Colonic mucosa (tissue), 4 donors: Measurements from ENCODE around the gene AK2. TPM values are rescaled to one million over a fixed set of nuclear protein-coding genes. Genes with fewer than 3 reads are reported as not detected.
A peak's percentile ranks its signal among the peaks of the same experiment; 100 is the strongest.

ENCODE experiments used
- DNase-seq: peaks from one replicate; pipeline ENCODE4 v3.0.0-alpha.2; 2020
- H3K27ac ChIP-seq: fragments of 200-600 bp; one replicate; pipeline ENCODE4 v1.8.0; 2021
- H3K27me3 ChIP-seq: fragments of 200-600 bp; one replicate; pipeline ENCODE4 v1.8.0; 2021
- H3K36me3 ChIP-seq: fragments of 200-600 bp; one replicate; pipeline ENCODE4 v1.8.0; 2021
- H3K4me1 ChIP-seq: fragments of 200-600 bp; one replicate; pipeline ENCODE4 v1.8.0; 2021; ENCODE audit warnings: mild to moderate bottlenecking
- H3K4me3 ChIP-seq: fragments of 200-600 bp; one replicate; pipeline ENCODE4 v1.8.0; 2021
- H3K9ac ChIP-seq, 2 donors: one replicate each; pipeline ENCODE4 v1.7.0; 2013; ENCODE audit warnings: control low read depth in 2 of 2, low read depth in 2 of 2, low read length in 2 of 2
- H3K9me3 ChIP-seq: fragments of 200-600 bp; one replicate; pipeline ENCODE4 v1.8.0; 2021
- CTCF ChIP-seq: fragments of 200-600 bp; IDR thresholded peaks from one replicate; pipeline ENCODE4 v1.8.0; 2022; ENCODE audit warnings: antibody characterized with exemption, mild to moderate bottlenecking
- intact Hi-C: fragments of 100-400 bp; cut with DNase I; formaldehyde crosslinking; loops from one replicate; pipeline ENCODE4 v1.14.1; 2022
- total RNA-seq, 2 donors: library from RNA; stranded (reverse); fragmentation: NEBNext Ultra II Directional in 1 of 2; extraction: Animal tissue kit (Norgen Biotek cat#: 25700) in 1 of 2; gene quantifications; one replicate each; pipeline ENCODE4 v1.2.1, GENCODE V29; 2021
- donor health status: healthy.
- donor health status: DM: no; HTN: no; CAD: no.
- donor health status: DM: no; HTN: no; CAD: no.

The AK2 gene
- total RNA-seq, 2 donors from 2014 or later, result 206 to 243 TPM

- no peak overlapping the region for H3K4me3 ChIP-seq
- H3K9me3 ChIP-seq, result no peaks in the 10 kb centered on the region
- H3K9ac ChIP-seq, result no peak overlapping the region
- H3K27me3 ChIP-seq, result no peaks in the 10 kb centered on the region
- intact Hi-C loops, result no loop called here
- DNase-seq, result no peak
- H3K4me1 ChIP-seq, result peaks cover 3% of the 10 kb centered on the region
- no peak for TF ChIP-seq CTCF
- no peaks in the 10 kb centered on the region for H3K36me3 ChIP-seq
- H3K27ac ChIP-seq, result no peak overlapping the region
Measured at GRCh38 chr1:33013791-33014190, 22.9 kb downstream of the AK2 start.

- Histone ChIP-seq H3K27me3 (no peaks in the 10 kb centered on the region), H3K4me3 (no peak overlapping the region), H3K27ac (peak overlapping the region; percentile 52), H3K9ac (no peak overlapping the region), H3K36me3 (no peaks in the 10 kb centered on the region), H3K9me3 (no peaks in the 10 kb centered on the region), H3K4me1 (peaks cover 3% of the 10 kb centered on the region)
- TF ChIP-seq CTCF, result no peak
- DNase-seq, result no peak
- intact Hi-C loops, result no loop called here
Measured at GRCh38 chr1:33012165-33012564, 24.5 kb downstream of the AK2 start.

GRCh38 chr1:33010932-33011731, 25.6 kb downstream of the AK2 start:
- no peaks in the 10 kb centered on the region for H3K9me3 ChIP-seq
- H3K9ac ChIP-seq, result peak overlapping the region in 1 of 2 donors; percentile 1
- TF ChIP-seq CTCF, result no peak
- peaks cover 3% of the 10 kb centered on the region for H3K4me1 ChIP-seq
- peak; percentile 50 for DNase-seq
- no peak overlapping the region for H3K4me3 ChIP-seq
- intact Hi-C loops, result no loop called here
- H3K27ac ChIP-seq, result peak overlapping the region; percentile 52
- no peaks in the 10 kb centered on the region for H3K27me3 ChIP-seq
- H3K36me3 ChIP-seq, result no peaks in the 10 kb centered on the region

- H3K9me3 ChIP-seq, result no peaks in the 10 kb centered on the region
- no peaks in the 10 kb centered on the region for H3K27me3 ChIP-seq
- TF ChIP-seq CTCF, result no peak
- no peak for DNase-seq
- peak overlapping the region; percentile 34 for H3K27ac ChIP-seq
- H3K4me3 ChIP-seq, result no peak overlapping the region
- intact Hi-C loops, result no loop called here
- peaks cover 3% of the 10 kb centered on the region for H3K4me1 ChIP-seq
- no peak overlapping the region for H3K9ac ChIP-seq
- H3K36me3 ChIP-seq, result no peaks in the 10 kb centered on the region
Measured at GRCh38 chr1:33009561-33009960, 27.1 kb downstream of the AK2 start.

- DNase-seq, result no peak
- no peaks in the 10 kb centered on the region for H3K36me3 ChIP-seq
- H3K9me3 ChIP-seq, result no peaks in the 10 kb centered on the region
- no peak overlapping the region for H3K4me3 ChIP-seq
- no peaks in the 10 kb centered on the region for H3K27me3 ChIP-seq
- H3K9ac ChIP-seq, result no peak overlapping the region
- no peak for TF ChIP-seq CTCF
- H3K4me1 ChIP-seq, result peaks cover 3% of the 10 kb centered on the region
- peak overlapping the region; percentile 34 for H3K27ac ChIP-seq
- intact Hi-C loops, result no loop called here
Measured at GRCh38 chr1:33008051-33008914, 28.4 kb downstream of the AK2 start.
